IMR-90 (cell line): ENCODE data around the gene OSBPL8.

Source experiments
- CEBPB ChIP-seq: IDR thresholded peaks from 2 replicates; pipeline ENCODE4 v1.6.1; 2012; ENCODE audit warnings: low read depth, low read length, improper control_type of control experiment
- CTCF ChIP-seq: conservative IDR thresholded peaks from 2 replicates; pipeline ENCODE4 v1.5.1; 2012; ENCODE audit warnings: mild to moderate bottlenecking, low read depth, low read length, improper control_type of control experiment
- FOS ChIP-seq: fragments of 150-350 bp; IDR thresholded peaks from 2 replicates; pipeline ENCODE4 v1.6.1; 2016; ENCODE audit warnings: low read depth, low read length
- POLR2A ChIP-seq: IDR thresholded peaks from 2 replicates; pipeline ENCODE4 v1.6.1; 2012; ENCODE audit warnings: mild to moderate bottlenecking, low read depth, low read length

- TF ChIP-seq FOS (no peak), POLR2A (no peak), CEBPB (no peak), CTCF (no peak)
Measured at GRCh38 chr12:76356071-76356470, 203.5 kb downstream of the OSBPL8 start.
